Measurements from ENCODE around the gene EHD4.

The EHD4 gene

DNA sequence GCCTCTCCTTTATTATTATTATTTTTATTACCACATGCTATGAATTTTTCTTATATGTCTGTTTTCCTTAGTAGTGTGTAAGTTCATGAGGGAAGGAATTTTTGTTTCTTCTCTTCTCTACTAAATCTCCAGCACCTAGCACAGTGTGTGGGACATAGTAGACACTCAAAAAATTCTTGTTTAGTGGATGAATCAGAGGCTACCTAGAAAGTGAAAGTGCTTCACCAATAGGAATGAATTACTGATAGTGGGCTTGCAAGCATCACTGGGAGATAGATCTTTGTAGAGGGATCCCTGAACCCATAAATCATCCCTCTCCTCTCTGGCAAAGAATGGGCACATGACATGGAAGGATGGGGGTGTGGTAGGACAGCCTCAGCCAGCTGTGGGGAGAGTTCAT, 87.0 kb downstream of the EHD4 start:
- Histone ChIP-seq H3K27me3 (ENCODE audit: control insufficient read depth, insufficient read depth, low read length) (peaks cover 30% of the 10 kb centered on the region), H3K4me1 (ENCODE audit: control insufficient read depth, low read depth, low read length) (peaks cover 4% of the 10 kb centered on the region), H3K9ac (ENCODE audit: low read length) (no peak overlapping the region), H3K9me3 (ENCODE audit: control insufficient read depth, low read depth, low read length) (no peaks in the 10 kb centered on the region), H3K27ac (ENCODE audit: low read length) (no peak overlapping the region), H3K36me3 (ENCODE audit: control insufficient read depth, low read depth, low read length) (no peaks in the 10 kb centered on the region), H3K4me3 (ENCODE audit: low read length) (no peak overlapping the region)

- Histone ChIP-seq H3K4me1 (ENCODE audit: control insufficient read depth, low read depth, low read length) (peaks cover 4% of the 10 kb centered on the region), H3K4me3 (ENCODE audit: low read length) (no peak overlapping the region), H3K27me3 (ENCODE audit: control insufficient read depth, insufficient read depth, low read length) (peaks cover 30% of the 10 kb centered on the region), H3K27ac (ENCODE audit: low read length) (no peak overlapping the region), H3K36me3 (ENCODE audit: control insufficient read depth, low read depth, low read length) (no peaks in the 10 kb centered on the region), H3K9ac (ENCODE audit: low read length) (no peak overlapping the region), H3K9me3 (ENCODE audit: control insufficient read depth, low read depth, low read length) (no peaks in the 10 kb centered on the region)
These were observed 87.9 kb downstream of the EHD4 start for GRCh38 chr15:41884458-41884857.

DNA sequence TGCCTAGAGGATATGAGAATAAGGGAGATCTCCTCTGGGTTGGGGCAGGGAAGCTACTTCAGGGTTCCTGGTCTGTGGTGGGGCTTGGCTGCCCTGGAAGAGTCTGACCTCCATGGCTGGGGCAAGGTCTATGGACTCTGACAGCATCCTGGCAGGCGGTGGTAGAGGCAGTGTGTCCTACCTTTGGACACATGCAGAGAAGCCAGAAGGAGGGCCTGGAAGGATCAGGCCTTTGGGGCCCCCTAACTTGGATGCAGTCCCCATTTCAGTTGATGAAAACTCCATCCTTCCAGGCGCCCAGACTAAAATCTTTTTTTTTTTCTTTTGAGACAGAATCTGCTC, 88.9 kb downstream of the EHD4 start:
- Histone ChIP-seq H3K27ac (ENCODE audit: low read length) (no peak overlapping the region), H3K4me1 (ENCODE audit: control insufficient read depth, low read depth, low read length) (peaks cover 4% of the 10 kb centered on the region), H3K27me3 (ENCODE audit: control insufficient read depth, insufficient read depth, low read length) (peaks cover 30% of the 10 kb centered on the region), H3K9ac (ENCODE audit: low read length) (no peak overlapping the region), H3K36me3 (ENCODE audit: control insufficient read depth, low read depth, low read length) (no peaks in the 10 kb centered on the region), H3K4me3 (ENCODE audit: low read length) (no peak overlapping the region), H3K9me3 (ENCODE audit: control insufficient read depth, low read depth, low read length) (no peaks in the 10 kb centered on the region)

DNA sequence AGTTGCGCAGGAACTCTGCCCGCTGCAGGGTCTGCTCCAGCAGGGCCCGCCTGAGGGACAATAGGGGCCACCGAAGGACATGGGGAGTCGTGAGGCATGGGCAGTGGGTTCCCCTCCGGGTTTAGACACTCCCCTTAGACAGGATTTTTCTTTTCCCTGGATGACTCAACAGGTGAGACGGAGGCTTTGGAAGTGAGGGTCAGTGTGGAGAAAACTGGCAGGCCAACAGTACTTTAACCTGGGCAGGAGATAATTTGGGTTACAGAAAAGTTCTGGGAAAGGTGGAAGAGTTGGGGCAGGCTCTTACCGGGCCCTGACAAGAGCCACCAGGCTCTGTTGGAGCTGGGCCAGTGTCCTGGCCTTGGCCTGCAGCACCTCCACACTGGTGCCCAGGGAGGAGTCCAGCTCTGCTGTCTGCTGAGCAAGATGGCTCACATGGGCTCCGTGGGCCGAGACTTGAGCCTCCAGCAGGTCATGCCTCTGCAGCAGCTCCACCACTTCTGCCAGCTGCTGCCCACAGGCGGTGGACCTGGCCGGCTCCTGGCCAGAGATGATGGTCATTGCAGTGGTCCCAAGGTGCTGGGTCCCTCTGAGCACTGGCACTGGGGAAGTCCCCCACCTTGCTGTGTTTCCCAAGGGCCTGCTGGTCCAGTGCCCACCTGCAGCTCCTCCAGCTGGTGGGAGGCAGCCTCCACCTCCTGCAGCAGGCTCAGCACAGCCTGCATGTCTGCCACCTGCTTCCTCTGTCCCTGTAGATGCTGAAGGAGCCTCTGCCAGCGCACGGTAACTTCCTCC, 89.5 kb downstream of the EHD4 start:
- Histone ChIP-seq H3K9ac (ENCODE audit: low read length) (no peak overlapping the region), H3K4me3 (ENCODE audit: low read length) (peak overlapping the region; percentile 52), H3K36me3 (ENCODE audit: control insufficient read depth, low read depth, low read length) (no peaks in the 10 kb centered on the region), H3K27ac (ENCODE audit: low read length) (no peak overlapping the region), H3K27me3 (ENCODE audit: control insufficient read depth, insufficient read depth, low read length) (peaks cover 30% of the 10 kb centered on the region), H3K4me1 (ENCODE audit: control insufficient read depth, low read depth, low read length) (peaks cover 4% of the 10 kb centered on the region), H3K9me3 (ENCODE audit: control insufficient read depth, low read depth, low read length) (no peaks in the 10 kb centered on the region)

- peaks cover 30% of the 10 kb centered on the region for H3K27me3 ChIP-seq (ENCODE audit: control insufficient read depth, insufficient read depth, low read length)
- H3K27ac ChIP-seq (ENCODE audit: low read length) = no peak overlapping the region
- peak overlapping the region; percentile 52 for H3K4me3 ChIP-seq (ENCODE audit: low read length)
- no peaks in the 10 kb centered on the region for H3K9me3 ChIP-seq (ENCODE audit: control insufficient read depth, low read depth, low read length)
- H3K9ac ChIP-seq (ENCODE audit: low read length) = no peak overlapping the region
- no peaks in the 10 kb centered on the region for H3K36me3 ChIP-seq (ENCODE audit: control insufficient read depth, low read depth, low read length)
- peaks cover 4% of the 10 kb centered on the region for H3K4me1 ChIP-seq (ENCODE audit: control insufficient read depth, low read depth, low read length)
These were observed 90.3 kb downstream of the EHD4 start for GRCh38 chr15:41881920-41882688.

GRCh38 chr15:41881550-41881919, 90.8 kb downstream of the EHD4 start:
- Histone ChIP-seq H3K27me3 (ENCODE audit: control insufficient read depth, insufficient read depth, low read length) (peaks cover 30% of the 10 kb centered on the region), H3K4me1 (ENCODE audit: control insufficient read depth, low read depth, low read length) (peaks cover 4% of the 10 kb centered on the region), H3K9me3 (ENCODE audit: control insufficient read depth, low read depth, low read length) (no peaks in the 10 kb centered on the region), H3K9ac (ENCODE audit: low read length) (no peak overlapping the region), H3K36me3 (ENCODE audit: control insufficient read depth, low read depth, low read length) (no peaks in the 10 kb centered on the region), H3K4me3 (ENCODE audit: low read length) (no peak overlapping the region), H3K27ac (ENCODE audit: low read length) (no peak overlapping the region)

DNA sequence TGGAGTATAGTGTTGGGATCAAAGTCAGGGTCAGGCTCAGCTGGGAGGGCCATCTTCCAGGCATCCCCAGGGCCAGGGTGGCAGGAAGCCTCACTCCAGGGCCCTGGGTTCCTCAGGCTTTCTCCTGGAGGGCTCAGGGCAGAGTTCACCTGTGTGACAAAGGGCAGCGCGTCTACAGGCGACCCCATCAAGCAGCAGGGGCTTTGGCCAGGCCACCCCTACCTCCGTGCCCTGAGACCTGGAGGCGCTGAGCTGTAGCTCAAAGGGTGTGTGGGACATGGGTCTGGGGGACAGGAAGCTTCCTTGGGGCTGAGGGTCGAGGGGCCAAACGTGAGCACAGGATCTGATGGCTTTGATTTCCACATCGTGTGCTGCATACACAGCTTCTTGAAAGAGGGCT, 91.3 kb downstream of the EHD4 start:
- Histone ChIP-seq H3K9ac (ENCODE audit: low read length) (no peak overlapping the region), H3K4me3 (ENCODE audit: low read length) (no peak overlapping the region), H3K36me3 (ENCODE audit: control insufficient read depth, low read depth, low read length) (no peaks in the 10 kb centered on the region), H3K27me3 (ENCODE audit: control insufficient read depth, insufficient read depth, low read length) (peaks cover 30% of the 10 kb centered on the region), H3K27ac (ENCODE audit: low read length) (no peak overlapping the region), H3K4me1 (ENCODE audit: control insufficient read depth, low read depth, low read length) (peaks cover 4% of the 10 kb centered on the region), H3K9me3 (ENCODE audit: control insufficient read depth, low read depth, low read length) (no peaks in the 10 kb centered on the region)

- Histone ChIP-seq H3K36me3 (ENCODE audit: control insufficient read depth, low read depth, low read length) (no peaks in the 10 kb centered on the region), H3K9me3 (ENCODE audit: control insufficient read depth, low read depth, low read length) (no peaks in the 10 kb centered on the region), H3K27ac (ENCODE audit: low read length) (no peak overlapping the region), H3K9ac (ENCODE audit: low read length) (no peak overlapping the region), H3K4me1 (ENCODE audit: control insufficient read depth, low read depth, low read length) (peaks cover 4% of the 10 kb centered on the region), H3K4me3 (ENCODE audit: low read length) (no peak overlapping the region), H3K27me3 (ENCODE audit: control insufficient read depth, insufficient read depth, low read length) (peaks cover 30% of the 10 kb centered on the region)
These were observed 92.0 kb downstream of the EHD4 start for GRCh38 chr15:41880156-41880877.

- peaks cover 4% of the 10 kb centered on the region for H3K4me1 ChIP-seq (ENCODE audit: control insufficient read depth, low read depth, low read length)
- no peaks in the 10 kb centered on the region for H3K36me3 ChIP-seq (ENCODE audit: control insufficient read depth, low read depth, low read length)
- H3K27ac ChIP-seq (ENCODE audit: low read length) = no peak overlapping the region
- peaks cover 30% of the 10 kb centered on the region for H3K27me3 ChIP-seq (ENCODE audit: control insufficient read depth, insufficient read depth, low read length)
- H3K4me3 ChIP-seq (ENCODE audit: low read length) = no peak overlapping the region
- no peaks in the 10 kb centered on the region for H3K9me3 ChIP-seq (ENCODE audit: control insufficient read depth, low read depth, low read length)
- no peak overlapping the region for H3K9ac ChIP-seq (ENCODE audit: low read length)
These were observed 93.0 kb downstream of the EHD4 start for GRCh38 chr15:41879321-41879845.

- Histone ChIP-seq H3K4me3 (ENCODE audit: low read length) (no peak overlapping the region), H3K9me3 (ENCODE audit: control insufficient read depth, low read depth, low read length) (no peaks in the 10 kb centered on the region), H3K4me1 (ENCODE audit: control insufficient read depth, low read depth, low read length) (peaks cover 4% of the 10 kb centered on the region), H3K36me3 (ENCODE audit: control insufficient read depth, low read depth, low read length) (no peaks in the 10 kb centered on the region), H3K9ac (ENCODE audit: low read length) (no peak overlapping the region), H3K27ac (ENCODE audit: low read length) (no peak overlapping the region), H3K27me3 (ENCODE audit: control insufficient read depth, insufficient read depth, low read length) (peaks cover 28% of the 10 kb centered on the region)
These were observed 94.0 kb downstream of the EHD4 start for GRCh38 chr15:41878355-41878699.

GRCh38 chr15:41877631-41878354, 94.6 kb downstream of the EHD4 start:
- H3K9ac ChIP-seq (ENCODE audit: low read length) = no peak overlapping the region
- no peak overlapping the region for H3K27ac ChIP-seq (ENCODE audit: low read length)
- H3K4me3 ChIP-seq (ENCODE audit: low read length) = no peak overlapping the region
- peaks cover 4% of the 10 kb centered on the region for H3K4me1 ChIP-seq (ENCODE audit: control insufficient read depth, low read depth, low read length)
- H3K9me3 ChIP-seq (ENCODE audit: control insufficient read depth, low read depth, low read length) = no peaks in the 10 kb centered on the region
- H3K36me3 ChIP-seq (ENCODE audit: control insufficient read depth, low read depth, low read length) = no peaks in the 10 kb centered on the region
- peaks cover 22% of the 10 kb centered on the region for H3K27me3 ChIP-seq (ENCODE audit: control insufficient read depth, insufficient read depth, low read length)

All from iPS-18a (cell line).